GM18907 (cell line): ENCODE data around the gene KDM4B.
"Not testable (repeated sequence)": the region's sequence is repeated elsewhere in the genome, so short reads cannot be mapped to it uniquely, and the experiment has no call there.

ENCODE experiments used
- ATAC-seq: cut with Tn5 transposase; IDR thresholded peaks from one replicate; pipeline ENCODE4 v1.9.1; 2021; ENCODE audit warnings: mild to moderate bottlenecking, moderate library complexity; ENCODE audit not compliant: unreplicated experiment

The KDM4B gene

GRCh38 chr19:5147074-5147977 is 178.4 kb downstream of the KDM4B start:
- no peak for ATAC-seq

DNA sequence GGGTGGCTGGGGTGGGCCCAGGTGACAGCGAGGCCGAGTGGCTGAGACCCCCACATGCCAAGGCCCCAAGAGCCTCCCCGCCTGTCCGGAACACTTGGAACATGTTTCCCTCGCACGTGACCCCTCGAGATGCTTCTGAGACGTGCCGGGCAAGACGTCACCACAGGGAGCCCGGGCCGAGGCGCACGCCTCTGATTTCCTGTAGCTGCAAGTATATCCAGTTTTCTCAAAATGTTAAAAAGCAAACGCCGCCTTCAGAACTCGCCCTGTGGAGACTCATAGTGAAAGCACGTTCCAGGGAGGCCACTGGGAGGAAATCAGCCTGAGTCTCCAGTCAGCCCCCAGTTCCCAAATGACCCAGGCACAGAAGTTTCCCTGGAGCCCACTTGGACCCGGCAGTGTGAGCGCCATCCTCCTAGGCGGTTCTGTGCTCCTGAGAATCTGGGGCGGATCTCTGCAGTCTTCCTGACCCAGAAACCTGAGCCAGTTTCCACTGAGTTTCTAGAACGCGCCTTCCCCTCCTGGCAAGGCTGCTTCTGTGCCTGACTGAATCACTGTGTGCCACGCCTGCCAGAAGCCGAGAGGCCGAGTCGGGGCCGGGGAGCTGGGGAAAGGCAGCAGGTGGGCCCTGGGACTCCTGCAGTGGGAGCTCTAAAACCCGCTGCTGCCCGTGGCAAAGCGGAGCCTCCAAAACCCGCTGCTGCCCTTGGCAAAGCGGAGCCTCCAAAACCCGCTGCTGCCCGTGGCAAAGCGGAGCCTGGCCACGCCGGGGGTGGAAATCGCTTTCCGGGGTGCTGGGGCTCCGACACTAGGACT is 179.3 kb downstream of the KDM4B start:
- ATAC-seq, result no peak

DNA sequence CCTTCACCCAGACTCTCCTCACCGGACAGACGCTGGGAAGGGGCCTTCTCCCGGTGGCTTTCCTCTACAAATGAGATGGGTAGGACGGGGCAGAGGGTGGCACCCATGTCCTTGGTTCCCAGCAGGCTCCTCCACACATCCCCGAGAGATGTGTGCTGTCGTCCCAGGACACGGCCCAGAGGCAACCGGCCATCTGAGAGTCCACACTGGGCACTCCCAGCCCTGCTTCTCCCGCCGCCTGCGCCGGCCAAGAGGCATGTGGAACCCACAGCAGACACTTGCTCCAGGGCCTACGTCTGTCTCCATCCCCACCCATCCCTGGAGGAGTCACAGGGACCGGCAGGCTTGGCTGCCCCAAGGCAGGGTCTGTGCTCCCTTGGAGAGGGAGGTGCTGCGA is 179.9 kb downstream of the KDM4B start:
- no peak for ATAC-seq

DNA sequence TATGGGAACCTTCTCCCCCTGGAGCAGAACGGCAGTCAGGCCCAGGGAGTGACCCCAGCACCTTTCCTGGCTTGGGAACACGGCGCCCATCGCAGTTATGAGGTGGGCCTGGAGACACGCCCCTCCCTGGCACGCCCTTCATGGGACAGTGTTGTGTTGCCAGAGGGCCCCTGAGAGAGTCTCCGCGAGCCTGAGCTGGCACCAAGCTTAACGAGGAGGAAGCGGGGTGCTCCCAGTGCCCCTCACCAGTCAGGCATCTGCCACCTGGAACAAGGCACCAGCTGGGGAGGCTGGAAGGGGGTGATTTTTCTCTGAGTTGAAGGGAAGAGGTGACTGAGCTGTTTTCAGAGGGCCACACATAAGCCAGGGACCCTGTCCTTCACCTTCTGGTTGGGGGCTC is 180.6 kb downstream of the KDM4B start:
- ATAC-seq, result no peak

DNA sequence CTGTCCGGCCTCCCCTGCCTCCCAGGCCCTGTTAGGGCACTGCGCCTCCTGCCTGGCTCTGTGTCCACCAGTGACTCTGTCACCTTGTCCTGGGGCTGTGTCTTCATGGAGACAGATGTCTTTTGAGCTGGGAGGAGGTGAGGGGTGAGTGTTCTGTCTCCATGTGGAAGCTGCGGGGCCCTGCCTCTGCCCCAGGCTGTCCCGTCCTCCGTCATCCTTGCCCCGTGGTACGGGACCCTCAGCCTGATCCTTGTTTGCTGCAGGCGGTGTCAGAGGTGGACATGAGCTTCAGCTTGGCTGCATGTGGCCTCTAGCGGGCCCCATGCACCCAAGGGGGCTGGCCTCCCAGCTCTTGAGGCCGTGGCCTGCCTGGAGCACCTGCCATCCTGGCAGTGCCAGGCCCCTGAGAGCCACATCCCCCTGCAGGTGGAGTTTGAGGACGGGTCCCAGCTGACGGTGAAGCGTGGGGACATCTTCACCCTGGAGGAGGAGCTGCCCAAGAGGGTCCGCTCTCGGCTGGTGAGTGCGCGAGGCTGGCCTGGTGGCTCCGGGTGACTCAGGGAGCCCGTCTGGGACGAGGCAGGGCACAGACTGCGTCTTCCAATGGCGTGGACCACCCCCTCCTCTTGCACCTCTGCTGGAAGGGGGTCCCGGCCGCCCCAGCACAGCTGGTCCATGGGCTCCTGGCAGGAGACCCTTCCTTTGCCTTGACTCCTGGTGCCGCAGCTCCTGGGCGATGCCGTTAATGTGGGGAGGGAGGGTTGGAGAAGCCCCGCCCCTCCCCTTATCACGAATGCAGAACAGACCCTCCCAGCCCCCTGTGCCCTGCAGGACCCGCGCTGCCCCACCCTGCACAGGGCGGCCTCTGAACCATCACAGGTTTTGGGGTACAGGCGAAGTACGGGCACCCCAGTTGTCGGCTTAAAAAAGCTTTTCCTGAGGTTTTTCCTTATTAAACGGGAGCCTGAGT is 181.3 kb downstream of the KDM4B start:
- no peak for ATAC-seq

GRCh38 chr19:5150902-5151741 is 182.2 kb downstream of the KDM4B start:
- ATAC-seq, result no peak

DNA sequence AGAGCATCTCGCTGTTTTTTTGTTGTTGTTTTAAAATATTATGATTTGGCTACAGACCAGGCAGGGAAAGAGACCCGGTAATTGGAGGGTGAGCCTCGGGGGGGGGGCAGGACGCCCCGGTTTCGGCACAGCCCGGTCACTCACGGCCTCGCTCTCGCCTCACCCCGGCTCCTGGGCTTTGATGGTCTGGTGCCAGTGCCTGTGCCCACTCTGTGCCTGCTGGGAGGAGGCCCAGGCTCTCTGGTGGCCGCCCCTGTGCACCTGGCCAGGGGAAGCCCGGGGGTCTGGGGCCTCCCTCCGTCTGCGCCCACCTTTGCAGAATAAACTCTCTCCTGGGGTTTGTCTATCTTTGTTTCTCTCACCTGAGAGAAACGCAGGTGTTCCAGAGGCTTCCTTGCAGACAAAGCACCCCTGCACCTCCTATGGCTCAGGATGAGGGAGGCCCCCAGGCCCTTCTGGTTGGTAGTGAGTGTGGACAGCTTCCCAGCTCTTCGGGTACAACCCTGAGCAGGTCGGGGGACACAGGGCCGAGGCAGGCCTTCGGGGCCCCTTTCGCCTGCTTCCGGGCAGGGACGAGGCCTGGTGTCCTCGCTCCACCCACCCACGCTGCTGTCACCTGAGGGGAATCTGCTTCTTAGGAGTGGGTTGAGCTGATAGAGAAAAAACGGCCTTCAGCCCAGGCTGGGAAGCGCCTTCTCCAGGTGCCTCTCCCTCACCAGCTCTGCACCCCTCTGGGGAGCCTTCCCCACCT is 183.3 kb downstream of the KDM4B start:
- no peak for ATAC-seq

DNA sequence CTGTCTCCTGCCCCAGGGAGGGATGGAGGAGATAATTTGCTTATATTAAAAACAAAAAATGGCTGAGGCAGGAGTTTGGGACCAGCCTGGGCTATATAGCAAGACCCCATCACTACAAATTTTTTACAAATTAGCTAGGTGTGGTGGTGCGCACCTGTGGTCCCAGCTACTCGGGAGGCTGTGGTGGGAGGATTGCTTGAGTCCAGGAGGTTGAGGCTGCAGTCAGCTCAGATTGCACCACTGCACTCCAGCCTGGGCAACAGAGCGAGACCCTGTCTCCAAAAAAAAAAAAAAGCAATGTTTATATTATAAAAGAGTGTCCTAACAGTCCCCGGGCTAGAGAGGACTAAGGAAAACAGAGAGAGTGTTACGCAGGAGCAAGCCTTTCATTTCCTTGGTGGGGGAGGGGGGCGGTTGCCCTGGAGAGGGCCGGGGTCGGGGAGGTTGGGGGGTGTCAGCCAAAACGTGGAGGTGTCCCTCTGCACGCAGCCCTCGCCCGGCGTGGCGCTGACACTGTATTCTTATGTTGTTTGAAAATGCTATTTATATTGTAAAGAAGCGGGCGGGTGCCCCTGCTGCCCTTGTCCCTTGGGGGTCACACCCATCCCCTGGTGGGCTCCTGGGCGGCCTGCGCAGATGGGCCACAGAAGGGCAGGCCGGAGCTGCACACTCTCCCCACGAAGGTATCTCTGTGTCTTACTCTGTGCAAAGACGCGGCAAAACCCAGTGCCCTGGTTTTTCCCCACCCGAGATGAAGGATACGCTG is 184.0 kb downstream of the KDM4B start:
- ATAC-seq, result no peak

- no peak for ATAC-seq
Measured at GRCh38 chr19:5153601-5154128, 184.8 kb downstream of the KDM4B start.

- ATAC-seq, result no peak
Measured at GRCh38 chr19:5154129-5154798, 185.4 kb downstream of the KDM4B start.

DNA sequence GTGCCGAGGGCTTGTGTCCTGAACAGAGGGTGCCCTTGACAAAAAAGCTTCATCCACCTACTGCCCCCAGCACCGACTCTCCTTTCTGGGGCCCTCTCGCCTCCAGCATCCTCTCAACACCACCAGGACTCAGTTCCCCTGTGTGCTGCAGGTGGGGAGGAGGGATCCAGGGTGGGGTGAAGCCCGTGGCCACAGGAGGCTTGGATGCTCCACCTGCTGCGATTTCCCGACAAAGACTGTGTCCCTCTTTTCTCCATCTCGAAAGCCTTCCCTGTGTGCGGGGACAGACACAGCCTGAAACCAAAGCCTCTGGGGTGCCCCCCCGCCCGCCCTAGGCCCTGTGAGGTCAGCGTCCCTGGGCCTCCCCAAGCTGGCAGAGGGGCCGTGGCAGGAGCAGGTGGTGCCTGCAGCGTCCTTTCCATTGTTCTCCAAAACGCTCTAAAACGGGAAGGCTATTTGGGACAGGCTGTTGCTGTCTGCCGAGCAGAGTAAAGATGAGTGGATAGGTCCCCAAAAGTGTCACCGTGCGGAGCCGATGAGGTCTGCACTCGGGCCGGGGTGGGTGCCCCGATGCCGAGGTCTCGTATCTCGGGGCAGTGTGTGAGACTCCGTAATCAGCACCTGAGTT is 186.0 kb downstream of the KDM4B start:
- ATAC-seq, result no peak

GRCh38 chr19:5155586-5156210 is 186.8 kb downstream of the KDM4B start:
- no peak for ATAC-seq

DNA sequence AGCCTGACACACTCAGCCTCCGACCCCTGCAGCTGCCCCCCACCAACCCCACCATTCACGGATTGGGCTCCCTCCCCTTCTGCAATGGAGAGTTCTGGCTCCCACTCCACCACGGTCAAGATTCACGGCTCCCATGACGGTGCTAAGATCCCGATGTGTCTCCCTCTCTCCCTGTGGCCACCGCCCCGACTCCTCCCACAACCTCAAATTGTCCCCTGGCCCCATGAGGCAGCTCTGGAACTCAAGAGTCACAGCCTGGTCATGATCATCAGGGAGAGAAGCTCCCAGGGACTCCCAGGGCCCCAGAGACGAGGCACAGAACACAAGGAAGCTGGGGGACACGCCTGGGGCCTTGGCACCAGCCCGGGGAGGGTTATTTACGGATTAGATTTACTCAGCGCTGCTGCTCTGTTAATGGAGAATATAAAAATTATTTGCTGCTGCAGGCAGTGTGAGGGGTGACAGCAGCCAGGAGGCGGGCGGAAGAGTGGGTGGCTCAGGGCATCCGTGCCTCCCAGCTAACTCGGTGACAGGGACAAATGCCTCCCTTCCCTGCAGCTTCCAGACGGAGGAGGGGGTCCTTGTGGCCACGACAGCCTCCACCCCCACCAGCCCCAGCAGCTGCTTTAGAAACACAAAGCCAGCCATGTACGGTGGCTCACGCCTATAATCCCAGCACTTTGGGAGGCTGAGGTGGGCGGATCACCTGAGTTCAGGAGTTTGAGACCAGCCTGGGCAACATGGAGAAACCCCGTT is 187.5 kb downstream of the KDM4B start:
- ATAC-seq, result no peak

GRCh38 chr19:5157186-5157585 is 188.3 kb downstream of the KDM4B start:
- ATAC-seq, result no peak

GRCh38 chr19:5158549-5159134 is 189.7 kb downstream of the KDM4B start:
- not testable (repeated sequence) for ATAC-seq
